Adrenal gland (tissue), 12 donors: ENCODE data around the gene TBX6. TPM values are rescaled to one million over a fixed set of nuclear protein-coding genes. Genes with fewer than 3 reads are reported as not detected.
"Not testable (repeated sequence)": the region's sequence is repeated elsewhere in the genome, so short reads cannot be mapped to it uniquely, and the experiment has no call there.

ENCODE experiments used
- DNase-seq, 7 donors: peaks; one replicate each; pipeline ENCODE4 v3.0.0-alpha.2; 2019 to 2020
- H3K27ac ChIP-seq, 5 donors: fragments of 200-600 bp; sonication (generic) in 4 of 5; 1 replicate in 3 of 5; 2 replicates in 2 of 5; pipeline versions ENCODE4 v1.5.1 to v1.8.0; 2016 to 2020; ENCODE audit warnings: mild to moderate bottlenecking in 1 of 5
- H3K27me3 ChIP-seq: fragments of 200-600 bp; 2 replicates; pipeline ENCODE4 v1.8.0; 2021
- H3K36me3 ChIP-seq, 2 donors: fragments of 200-600 bp; replicated peaks in 1 of 2; 1 replicate in 1 of 2; 2 replicates in 1 of 2; pipeline versions ENCODE4 v1.5.1 to v1.8.0; 2018 to 2022
- H3K4me1 ChIP-seq, 2 donors: fragments of 200-600 bp; replicated peaks in 1 of 2; 1 replicate in 1 of 2; 2 replicates in 1 of 2; pipeline versions ENCODE4 v1.5.1 to v1.8.0; 2018 to 2021
- H3K4me3 ChIP-seq, 4 donors: fragments of 200-600 bp; sonication (generic) in 3 of 4; one replicate each; pipeline ENCODE4 v1.5.1; 2016 to 2018
- H3K9me3 ChIP-seq, 3 donors: fragments of 200-600 bp; sonication (generic) in 1 of 3; replicated peaks in 1 of 3; 1 replicate in 2 of 3; 2 replicates in 1 of 3; pipeline versions ENCODE4 v1.5.1 to v1.8.0; 2016 to 2021
- POLR2A ChIP-seq, 2 donors: fragments of 450-650 bp; IDR thresholded peaks; one replicate each; pipeline ENCODE4 v1.6.1; 2017; ENCODE audit warnings: antibody characterized with exemption in 2 of 2, mild to moderate bottlenecking in 2 of 2, moderate library complexity in 1 of 2
- WGBS, 4 donors: extraction: QIAGEN DNeasy Blood & Tissue Kit in 2 of 4; methylation state at CpG; one replicate each; pipeline versions ENCODE4 v1.1.5 to v1.1.7; 2013 to 2017; 5-methylcytosine and 5-hydroxymethylcytosine counted together
- intact Hi-C, 2 donors: fragments of 100-400 bp; cut with DNase I; formaldehyde crosslinking; loops; one replicate each; pipeline versions ENCODE4 v1.14.1 to v1.15.0; 2022 to 2023
- polyA plus RNA-seq, 3 donors: library from polyadenylated mRNA; stranded (reverse); fragments of 200-250 nt in 2 of 3; fragments of 350-450 nt in 1 of 3; fragmentation: Illumina TruSeq in 1 of 3; extraction: RNeasy Lipid Tissue Mini Kit (QIAGEN cat#74804) in 1 of 3; gene quantifications; one replicate each; pipeline ENCODE4 v1.2.3, GENCODE V29; 2013 to 2014
- total RNA-seq, 9 donors: library from RNA; depleted of rRNA in 4 of 9; stranded (reverse); fragments of >200 nt in 4 of 9; fragments of 120-200 nt in 1 of 9; fragmentation: NEBNext Ultra II Directional in 1 of 9; extraction: Animal tissue kit (Norgen Biotek cat#: 25700) in 1 of 9; gene quantifications; one replicate each; pipeline versions ENCODE4 v1.1.0 to v1.2.4, GENCODE V29; 2013 to 2023
- TF ChIP-seq, protein P1 (sequence below), 6 experiments: fragments of 450-650 bp in 4 of 6; fragments of 200-600 bp in 2 of 6; sonication (generic) in 1 of 6; IDR thresholded peaks; 1 replicate in 5 of 6; 2 replicates in 1 of 6; pipeline versions ENCODE4 v1.5.1 to v1.8.0; 2016 to 2021; ENCODE audit warnings: antibody characterized with exemption in 6 of 6, mild to moderate bottlenecking in 2 of 6, moderate library complexity in 1 of 6
- donor health status: healthy with polysubstance abuse.
- donor health status: Bipolar disorder and iron deficiency.
- donor health status: DM: yes; HTN: yes; CAD: no.
- donor health status: DM: no; HTN: no; CAD: no.
- donor health status: DM: no; HTN: no; CAD: no.
- donor health status: DM: yes; HTN: yes; CAD: no.

Gene TBX6
- total and polyA plus RNA-seq, 12 donors: 0.22 to 5.1 (median 2.0) TPM

DNA sequence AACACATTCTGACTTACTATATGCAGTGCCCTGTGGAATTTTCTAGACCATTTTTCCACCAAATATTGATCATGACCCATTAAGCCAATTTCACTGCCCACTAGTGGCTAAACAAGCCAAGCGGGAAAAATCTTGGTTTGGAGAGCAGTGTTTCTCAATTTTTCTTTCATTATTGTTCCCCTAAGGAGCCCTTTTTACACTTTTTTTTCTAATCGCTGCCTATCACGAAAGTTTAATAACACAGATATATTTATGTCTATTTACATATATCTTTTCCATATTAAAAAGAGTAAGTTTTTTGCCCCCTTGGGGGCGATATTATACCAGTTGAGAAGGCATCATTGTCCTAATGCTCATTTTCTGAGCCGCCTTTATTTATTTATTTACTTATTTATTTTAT is 49.9 kb downstream of the TBX6 start:
- TF ChIP-seq, protein P1, sequence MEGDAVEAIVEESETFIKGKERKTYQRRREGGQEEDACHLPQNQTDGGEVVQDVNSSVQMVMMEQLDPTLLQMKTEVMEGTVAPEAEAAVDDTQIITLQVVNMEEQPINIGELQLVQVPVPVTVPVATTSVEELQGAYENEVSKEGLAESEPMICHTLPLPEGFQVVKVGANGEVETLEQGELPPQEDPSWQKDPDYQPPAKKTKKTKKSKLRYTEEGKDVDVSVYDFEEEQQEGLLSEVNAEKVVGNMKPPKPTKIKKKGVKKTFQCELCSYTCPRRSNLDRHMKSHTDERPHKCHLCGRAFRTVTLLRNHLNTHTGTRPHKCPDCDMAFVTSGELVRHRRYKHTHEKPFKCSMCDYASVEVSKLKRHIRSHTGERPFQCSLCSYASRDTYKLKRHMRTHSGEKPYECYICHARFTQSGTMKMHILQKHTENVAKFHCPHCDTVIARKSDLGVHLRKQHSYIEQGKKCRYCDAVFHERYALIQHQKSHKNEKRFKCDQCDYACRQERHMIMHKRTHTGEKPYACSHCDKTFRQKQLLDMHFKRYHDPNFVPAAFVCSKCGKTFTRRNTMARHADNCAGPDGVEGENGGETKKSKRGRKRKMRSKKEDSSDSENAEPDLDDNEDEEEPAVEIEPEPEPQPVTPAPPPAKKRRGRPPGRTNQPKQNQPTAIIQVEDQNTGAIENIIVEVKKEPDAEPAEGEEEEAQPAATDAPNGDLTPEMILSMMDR (IDR thresholded peaks at IDR 0.05): peak in 5 of 6 experiments; percentile 17 to 57 (median 51)
- TF ChIP-seq POLR2A (IDR thresholded peaks at IDR 0.05): no peak
- 16 to 23% (median 21%) methylated on average over 5 of the region's 5 CpGs for WGBS, 4 donors
- no peaks in the 10 kb centered on the region for H3K27me3 ChIP-seq
- no peak overlapping the region for H3K27ac ChIP-seq
- DNase-seq: peak in 1 of 7 donors; percentile 30
- H3K36me3 ChIP-seq: no peaks in the 10 kb centered on the region
- H3K4me3 ChIP-seq: no peak overlapping the region
- H3K4me1 ChIP-seq: no peaks in the 10 kb centered on the region
- intact Hi-C loops: no loop called here
- H3K9me3 ChIP-seq: no peaks in the 10 kb centered on the region

DNA sequence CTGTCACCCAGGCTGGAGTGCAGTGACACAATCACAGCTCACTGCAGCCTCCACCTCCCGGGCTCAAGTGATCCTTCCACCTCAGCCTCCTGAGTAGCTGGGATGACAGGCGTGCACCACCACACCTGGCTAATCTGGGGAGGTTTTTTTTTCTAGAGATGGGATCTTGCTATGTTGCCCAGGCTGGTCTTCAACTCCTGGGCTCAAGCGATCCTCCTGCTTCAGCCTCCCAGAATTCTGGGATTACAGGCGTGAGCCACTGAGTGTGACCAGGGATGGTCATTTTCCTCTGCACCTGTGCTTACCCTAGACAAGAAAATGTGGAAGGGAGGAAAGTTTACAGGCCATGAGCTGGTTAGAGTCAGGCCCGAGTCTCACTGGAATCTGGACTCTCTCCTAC is 51.0 kb downstream of the TBX6 start:
- intact Hi-C loops, H3K4me1 ChIP-seq, H3K4me3 ChIP-seq, H3K9me3 ChIP-seq, DNase-seq, H3K36me3 ChIP-seq, H3K27ac ChIP-seq, H3K27me3 ChIP-seq: not testable (repeated sequence)
- 59 to 83% (median 81%) methylated on average over 5 of the region's 5 CpGs for WGBS, 4 donors

DNA sequence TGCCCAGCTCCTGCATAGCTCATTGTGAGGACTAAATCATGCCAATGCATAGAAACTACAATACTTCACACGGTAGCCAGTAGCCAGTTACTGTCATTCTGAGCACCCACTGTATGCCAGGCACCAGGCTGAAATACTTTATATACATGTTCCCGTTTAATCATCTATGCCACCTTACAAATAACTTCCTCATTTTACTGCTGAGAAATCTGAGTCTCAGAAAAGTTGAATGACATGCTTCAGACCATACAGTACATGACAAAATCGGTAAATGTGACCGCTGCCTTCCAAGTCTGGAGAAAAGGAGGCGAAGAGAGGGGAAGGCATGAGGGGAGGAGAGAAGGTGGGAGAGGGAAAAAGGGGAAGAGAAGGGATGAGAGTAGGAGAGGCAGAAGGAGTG is 51.5 kb downstream of the TBX6 start:
- no peaks in the 10 kb centered on the region for H3K27me3 ChIP-seq
- no peak overlapping the region for H3K27ac ChIP-seq
- H3K36me3 ChIP-seq: no peaks in the 10 kb centered on the region
- H3K4me1 ChIP-seq: no peaks in the 10 kb centered on the region
- intact Hi-C loops: no loop called here
- DNase-seq: no peak
- WGBS, 4 donors: 59 to 71% (median 63%) methylated on average over 5 of the region's 5 CpGs
- H3K4me3 ChIP-seq: no peak overlapping the region
- H3K9me3 ChIP-seq: no peaks in the 10 kb centered on the region
- TF ChIP-seq POLR2A (IDR thresholded peaks at IDR 0.05): no peak
- TF ChIP-seq, protein P1 (IDR thresholded peaks at IDR 0.05): no peak

Other genes with a start within 250 kb of the TBX6 start
- gene CDIPT, start 228.7 kb downstream of the TBX6 start, total RNA-seq: 100 to 1,000 TPM in 7 of 9 donors, 10 to 100 TPM in 2; 84.7 to 203 (median 150) TPM
- gene CDIPT, start 228.7 kb downstream of the TBX6 start, polyA plus RNA-seq: 10 to 100 TPM; 44.9 to 89.0 (median 74.5) TPM
- gene SEZ6L2, start 192.4 kb downstream of the TBX6 start, total RNA-seq: 100 to 1,000 TPM in 1 of 9 donors, 10 to 100 TPM in 7, 1 to 10 TPM in 1; 7.5 to 302 (median 44.4) TPM
- 10 to 100 TPM; 14.5 to 20.1 (median 20.1) TPM for gene SEZ6L2, start 192.4 kb downstream of the TBX6 start, polyA plus RNA-seq
- 1 to 10 TPM in 7 of 9 donors, under 1 TPM in 2; 0.34 to 9.3 (median 4.4) TPM for gene ASPHD1, start 191.4 kb downstream of the TBX6 start, total RNA-seq
- 10 to 100 TPM in 1 of 3 donors, 1 to 10 TPM in 2; 2.4 to 15.8 (median 7.2) TPM for gene ASPHD1, start 191.4 kb downstream of the TBX6 start, polyA plus RNA-seq
- gene KCTD13, start 165.7 kb downstream of the TBX6 start, total RNA-seq: 10 to 100 TPM in 8 of 9 donors, 1 to 10 TPM in 1; 6.2 to 39.4 (median 20.6) TPM
- 10 to 100 TPM; 13.2 to 37.1 (median 33.3) TPM for gene KCTD13, start 165.7 kb downstream of the TBX6 start, polyA plus RNA-seq
- gene TMEM219, start 129.8 kb downstream of the TBX6 start, total RNA-seq: 100 to 1,000 TPM; 113 to 300 (median 190) TPM
- 100 to 1,000 TPM; 100 to 278 (median 272) TPM for gene TMEM219, start 129.8 kb downstream of the TBX6 start, polyA plus RNA-seq
- gene TAOK2, start 118.1 kb downstream of the TBX6 start, total RNA-seq: 10 to 100 TPM; 40.0 to 95.0 (median 73.4) TPM
- 100 to 1,000 TPM in 1 of 3 donors, 10 to 100 TPM in 2; 36.6 to 135 (median 51.0) TPM for gene TAOK2, start 118.1 kb downstream of the TBX6 start, polyA plus RNA-seq
- 10 to 100 TPM; 11.0 to 35.0 (median 18.7) TPM for gene HIRIP3, start 96.3 kb downstream of the TBX6 start, total RNA-seq
- gene HIRIP3, start 96.3 kb downstream of the TBX6 start, polyA plus RNA-seq: 10 to 100 TPM; 12.6 to 24.9 (median 20.2) TPM
- 100 to 1,000 TPM in 2 of 9 donors, 10 to 100 TPM in 7; 31.8 to 120 (median 71.2) TPM for gene INO80E, start 95.7 kb downstream of the TBX6 start, total RNA-seq
- gene INO80E, start 95.7 kb downstream of the TBX6 start, polyA plus RNA-seq: 100 to 1,000 TPM in 2 of 3 donors, 10 to 100 TPM in 1; 42.8 to 362 (median 103) TPM
- 10 to 100 TPM in 1 of 9 donors, 1 to 10 TPM in 5, under 1 TPM in 2, not detected in 1; 0.35 to 14.8 (median 2.8) TPM for gene DOC2A, start 80.9 kb downstream of the TBX6 start, total RNA-seq
- gene DOC2A, start 80.9 kb downstream of the TBX6 start, polyA plus RNA-seq: 10 to 100 TPM in 1 of 3 donors, 1 to 10 TPM in 1, under 1 TPM in 1; 0.60 to 33.0 (median 9.5) TPM
- not detected for gene C16orf92, start 68.7 kb downstream of the TBX6 start, total RNA-seq
- not detected for gene C16orf92, start 68.7 kb downstream of the TBX6 start, polyA plus RNA-seq
- gene TLCD3B, start 60.7 kb downstream of the TBX6 start, total RNA-seq: 1 to 10 TPM in 2 of 9 donors, under 1 TPM in 4, not detected in 3; 0.11 to 3.1 (median 0.61) TPM
- gene TLCD3B, start 60.7 kb downstream of the TBX6 start, polyA plus RNA-seq: 10 to 100 TPM in 1 of 3 donors, 1 to 10 TPM in 1, under 1 TPM in 1; 0.40 to 10.6 (median 1.8) TPM
- 1,000 to 10,000 TPM in 8 of 9 donors, 100 to 1,000 TPM in 1; 691 to 1,930 (median 1,545) TPM for gene ALDOA, start 26.2 kb downstream of the TBX6 start, total RNA-seq
- gene ALDOA, start 26.2 kb downstream of the TBX6 start, polyA plus RNA-seq: 1,000 to 10,000 TPM in 1 of 3 donors, 100 to 1,000 TPM in 2; 623 to 1,215 (median 899) TPM
- gene PPP4C, start 15.9 kb downstream of the TBX6 start, total RNA-seq: 100 to 1,000 TPM in 3 of 9 donors, 10 to 100 TPM in 6; 44.5 to 136 (median 75.6) TPM
- gene PPP4C, start 15.9 kb downstream of the TBX6 start, polyA plus RNA-seq: 10 to 100 TPM; 39.2 to 93.0 (median 87.1) TPM
- gene YPEL3, start 4.3 kb upstream of the TBX6 start, total RNA-seq: 100 to 1,000 TPM in 4 of 9 donors, 10 to 100 TPM in 5; 18.9 to 210 (median 85.1) TPM
- gene YPEL3, start 4.3 kb upstream of the TBX6 start, polyA plus RNA-seq: 100 to 1,000 TPM in 2 of 3 donors, 10 to 100 TPM in 1; 14.6 to 454 (median 310) TPM
- gene GDPD3, start 21.6 kb upstream of the TBX6 start, total RNA-seq: 1 to 10 TPM in 6 of 9 donors, under 1 TPM in 2, not detected in 1; 0.78 to 9.0 (median 2.6) TPM
- 10 to 100 TPM in 1 of 3 donors, 1 to 10 TPM in 2; 1.0 to 17.6 (median 5.8) TPM for gene GDPD3, start 21.6 kb upstream of the TBX6 start, polyA plus RNA-seq
- gene MAPK3, start 31.3 kb upstream of the TBX6 start, total RNA-seq: 100 to 1,000 TPM in 4 of 9 donors, 10 to 100 TPM in 5; 31.4 to 129 (median 99.9) TPM
- 100 to 1,000 TPM in 1 of 3 donors, 10 to 100 TPM in 2; 53.2 to 133 (median 66.0) TPM for gene MAPK3, start 31.3 kb upstream of the TBX6 start, polyA plus RNA-seq
- gene CORO1A, start 91.7 kb upstream of the TBX6 start, total RNA-seq: 10 to 100 TPM in 8 of 9 donors, 1 to 10 TPM in 1; 3.3 to 69.1 (median 39.6) TPM
- gene CORO1A, start 91.7 kb upstream of the TBX6 start, polyA plus RNA-seq: 10 to 100 TPM in 2 of 3 donors, 1 to 10 TPM in 1; 4.1 to 87.7 (median 56.2) TPM
- gene BOLA2B, start 101.7 kb upstream of the TBX6 start, total RNA-seq: 100 to 1,000 TPM in 6 of 9 donors, 10 to 100 TPM in 3; 55.1 to 449 (median 143) TPM
- gene BOLA2B, start 101.7 kb upstream of the TBX6 start, polyA plus RNA-seq: 100 to 1,000 TPM in 2 of 3 donors, 10 to 100 TPM in 1; 96.4 to 329 (median 250) TPM
- gene SLX1A, start 102.0 kb upstream of the TBX6 start, total RNA-seq: 10 to 100 TPM; 12.4 to 87.5 (median 40.3) TPM
- gene SLX1A, start 102.0 kb upstream of the TBX6 start, polyA plus RNA-seq: 100 to 1,000 TPM in 2 of 3 donors, 1 to 10 TPM in 1; 7.9 to 195 (median 169) TPM
- 10 to 100 TPM in 6 of 9 donors, 1 to 10 TPM in 3; 4.3 to 15.8 (median 12.7) TPM for gene SULT1A3, start 107.3 kb upstream of the TBX6 start, total RNA-seq
- gene SULT1A3, start 107.3 kb upstream of the TBX6 start, polyA plus RNA-seq: 100 to 1,000 TPM in 1 of 3 donors, 10 to 100 TPM in 1, 1 to 10 TPM in 1; 3.5 to 125 (median 58.7) TPM
- 10 to 100 TPM in 1 of 9 donors, 1 to 10 TPM in 6, under 1 TPM in 1, not detected in 1; 0.35 to 11.7 (median 2.7) TPM for gene NPIPB13, start 156.6 kb upstream of the TBX6 start, total RNA-seq
- gene NPIPB13, start 156.6 kb upstream of the TBX6 start, polyA plus RNA-seq: 10 to 100 TPM in 2 of 3 donors, under 1 TPM in 1; 0.49 to 17.1 (median 16.5) TPM